Neural progenitor cell (in vitro differentiated cells): Measurements from ENCODE around the gene MAIP1. TPM values are rescaled to one million over a fixed set of nuclear protein-coding genes. Genes with fewer than 3 reads are reported as not detected.

Source experiments
- DNase-seq: peaks from one replicate; pipeline ENCODE4 v3.0.0-alpha.2; 2016; ENCODE audit warnings: low spot score
- H2AFZ ChIP-seq: fragments of 200-600 bp; sonication (generic); replicated peaks from 2 replicates; pipeline ENCODE4 v1.6.1; 2016; ENCODE audit warnings: antibody characterized with exemption
- H3F3A ChIP-seq: fragments of 200-600 bp; sonication (generic); 2 replicates; pipeline ENCODE4 v1.6.1; 2016; ENCODE audit warnings: antibody characterized with exemption, low read depth
- H3K27ac ChIP-seq: fragments of 200-600 bp; sonication (generic); 2 replicates; pipeline ENCODE4 v1.5.1; 2016; ENCODE audit warnings: mild to moderate bottlenecking
- H3K27me3 ChIP-seq: fragments of 200-600 bp; sonication (generic); 2 replicates; pipeline ENCODE4 v1.6.1; 2016; ENCODE audit warnings: mild to moderate bottlenecking, moderate library complexity
- H3K36me3 ChIP-seq: fragments of 200-600 bp; sonication (generic); 2 replicates; pipeline ENCODE4 v1.5.1; 2016
- H3K4me1 ChIP-seq: fragments of 200-600 bp; sonication (generic); 2 replicates; pipeline ENCODE4 v1.6.1; 2016; ENCODE audit warnings: mixed run types
- H3K4me2 ChIP-seq: fragments of 200-600 bp; sonication (generic); 2 replicates; pipeline ENCODE4 v1.6.1; 2016
- H3K4me3 ChIP-seq: fragments of 200-600 bp; sonication (generic); 2 replicates; pipeline ENCODE4 v1.5.1; 2016
- H3K79me2 ChIP-seq: fragments of 200-600 bp; sonication (generic); 2 replicates; pipeline ENCODE4 v1.6.1; 2016; ENCODE audit warnings: low read depth
- H3K9ac ChIP-seq: fragments of 200-600 bp; sonication (generic); 2 replicates; pipeline ENCODE4 v1.6.1; 2016
- H3K9me3 ChIP-seq: fragments of 200-600 bp; sonication (generic); 2 replicates; pipeline ENCODE4 v1.5.1; 2016; ENCODE audit warnings: low read depth
- H4K20me1 ChIP-seq: fragments of 200-600 bp; sonication (generic); 2 replicates; pipeline ENCODE4 v1.6.1; 2016; ENCODE audit warnings: low read depth
- H3K27ac Mint-ChIP-seq: 3 replicates; pipeline ENCODE4 v1.8.0; 2021; ENCODE audit warnings: mixed read lengths
- H3K27me3 Mint-ChIP-seq: 2 replicates; pipeline ENCODE4 v1.8.0; 2022; ENCODE audit warnings: low read depth, mild to moderate bottlenecking, inconsistent platforms, moderate library complexity, mixed read lengths; ENCODE audit not compliant: insufficient read depth
- H3K36me3 Mint-ChIP-seq: 3 replicates; pipeline ENCODE4 v1.8.0; 2021; ENCODE audit warnings: mixed read lengths
- H3K4me1 Mint-ChIP-seq: 3 replicates; pipeline ENCODE4 v1.8.0; 2021; ENCODE audit warnings: mixed read lengths
- H3K4me3 Mint-ChIP-seq: 3 replicates; pipeline ENCODE4 v1.8.0; 2021; ENCODE audit warnings: mild to moderate bottlenecking, moderate library complexity, mixed read lengths
- H3K9me3 Mint-ChIP-seq: 3 replicates; pipeline ENCODE4 v1.8.0; 2020; ENCODE audit warnings: mixed read lengths
- CTCF ChIP-seq: fragments of 200-600 bp; sonication (generic); IDR thresholded peaks from 2 replicates; pipeline ENCODE4 v1.5.1; 2017; ENCODE audit warnings: antibody characterized with exemption, mild to moderate bottlenecking
- EZH2 ChIP-seq: fragments of 200-600 bp; sonication (generic); IDR thresholded peaks from 2 replicates; pipeline ENCODE4 v1.6.1; 2017; ENCODE audit warnings: antibody characterized with exemption, mild to moderate bottlenecking, moderate library complexity
- EZH2phosphoT487 ChIP-seq: fragments of 200-600 bp; sonication (generic); IDR thresholded peaks from 2 replicates; pipeline ENCODE4 v1.6.1; 2017; ENCODE audit warnings: antibody characterized with exemption
- total RNA-seq: library from RNA; depleted of rRNA; stranded (reverse); fragments of >200 nt; gene quantifications from 2 replicates; pipeline ENCODE4 v1.2.3, GENCODE V29; 2015; ENCODE audit warnings: low replicate concordance

The MAIP1 gene
- total RNA-seq, 1 donor from 2014 or later, result 14.0 TPM

DNA sequence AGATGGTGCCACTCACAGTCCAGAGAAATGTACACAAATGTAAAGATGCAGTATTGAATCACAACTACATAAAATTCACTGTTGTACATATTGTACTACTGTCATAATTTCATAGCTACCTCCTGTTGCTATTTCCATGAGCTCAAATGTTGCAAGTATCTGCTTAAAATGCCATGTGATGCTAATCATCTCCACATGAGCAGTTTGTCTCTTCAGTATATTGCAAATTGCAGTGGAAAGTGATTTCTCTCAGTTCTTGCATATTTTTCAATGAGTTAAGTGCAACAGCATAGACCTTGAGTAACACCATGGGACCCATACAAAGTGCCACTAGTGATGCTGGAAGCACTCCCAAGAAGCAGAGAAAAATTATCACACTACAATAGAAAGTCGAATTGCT, 51.9 kb downstream of the MAIP1 start:
- H3K27me3 Mint-ChIP-seq, result no peaks in the 10 kb centered on the region
- H3K4me2 ChIP-seq, result no peak overlapping the region
- no peaks in the 10 kb centered on the region for H4K20me1 ChIP-seq
- TF ChIP-seq CTCF (no peak), EZH2 (no peak), EZH2phosphoT487 (no peak)
- H3K4me3 Mint-ChIP-seq, result no peak overlapping the region
- no peaks in the 10 kb centered on the region for H3K36me3 ChIP-seq
- H3K4me3 ChIP-seq, result no peak overlapping the region
- H2AFZ ChIP-seq, result no peak overlapping the region
- no peak overlapping the region for H3K27ac Mint-ChIP-seq
- no peaks in the 10 kb centered on the region for H3F3A ChIP-seq
- no peak overlapping the region for H3K9ac ChIP-seq
- H3K4me1 Mint-ChIP-seq, result peaks cover 13% of the 10 kb centered on the region
- no peaks in the 10 kb centered on the region for H3K79me2 ChIP-seq
- H3K27ac ChIP-seq, result no peak overlapping the region
- H3K36me3 Mint-ChIP-seq, result no peaks in the 10 kb centered on the region
- no peak for DNase-seq
- H3K4me1 ChIP-seq, result peaks cover 16% of the 10 kb centered on the region
- H3K27me3 ChIP-seq, result no peaks in the 10 kb centered on the region
- no peaks in the 10 kb centered on the region for H3K9me3 ChIP-seq
- peaks cover 11% of the 10 kb centered on the region for H3K9me3 Mint-ChIP-seq

GRCh38 chr2:200012401-200012800, 57.0 kb downstream of the MAIP1 start:
- H3K9me3 ChIP-seq, result peaks cover 10% of the 10 kb centered on the region
- no peak overlapping the region for H3K27ac ChIP-seq
- H3K4me3 Mint-ChIP-seq, result no peak overlapping the region
- no peak overlapping the region for H3K4me3 ChIP-seq
- H3K4me1 Mint-ChIP-seq, result no peaks in the 10 kb centered on the region
- H3K9ac ChIP-seq, result no peak overlapping the region
- H3K27me3 ChIP-seq, result no peaks in the 10 kb centered on the region
- H3K36me3 Mint-ChIP-seq, result no peaks in the 10 kb centered on the region
- H2AFZ ChIP-seq, result no peak overlapping the region
- DNase-seq, result no peak
- peaks cover 17% of the 10 kb centered on the region for H3K9me3 Mint-ChIP-seq
- H3K36me3 ChIP-seq, result no peaks in the 10 kb centered on the region
- no peaks in the 10 kb centered on the region for H3K4me1 ChIP-seq
- no peaks in the 10 kb centered on the region for H3F3A ChIP-seq
- TF ChIP-seq EZH2, result no peak
- TF ChIP-seq EZH2phosphoT487, result no peak
- TF ChIP-seq CTCF, result no peak
- no peaks in the 10 kb centered on the region for H4K20me1 ChIP-seq
- H3K27me3 Mint-ChIP-seq, result no peaks in the 10 kb centered on the region
- H3K27ac Mint-ChIP-seq, result no peak overlapping the region
- H3K4me2 ChIP-seq, result no peak overlapping the region
- no peaks in the 10 kb centered on the region for H3K79me2 ChIP-seq

Other genes starting within 250 kb of the MAIP1 start
- gene FTCDNL1, start 104.4 kb upstream of the MAIP1 start, total RNA-seq, result 0.31 and 2.7 TPM in 2 replicates
- gene C2orf69, start 44.3 kb upstream of the MAIP1 start, total RNA-seq, result 33.0 and 43.8 TPM in 2 replicates
- gene TYW5, start 91 bp upstream of the MAIP1 start, total RNA-seq, result 17.1 and 25.0 TPM in 2 replicates